Fibroblast of lung (primary cell): ENCODE measurements around the gene UAP1. TPM values are rescaled to one million over a fixed set of nuclear protein-coding genes. Genes with fewer than 3 reads are reported as not detected.
A peak's percentile ranks its signal among the peaks of the same experiment; 100 is the strongest.

Experiments
- DNase-seq, 2 donors: peaks; one replicate each; pipeline versions ENCODE4 v3.0.0 to v3.0.0-alpha.2; 2010; ENCODE audit warnings: low read depth in 2 of 2
- H2AFZ ChIP-seq: 2 replicates; pipeline ENCODE4 v1.5.1; 2012; ENCODE audit warnings: low read length, control low read depth, inconsistent platforms
- H3K27ac ChIP-seq: 2 replicates; pipeline ENCODE4 v1.5.1; 2011; ENCODE audit warnings: low read length, control low read depth; ENCODE audit not compliant: insufficient read depth
- H3K27me3 ChIP-seq: 2 replicates; pipeline ENCODE4 v1.5.1; 2011; ENCODE audit warnings: mild to moderate bottlenecking, low read length; ENCODE audit not compliant: control insufficient read depth, insufficient read depth
- H3K36me3 ChIP-seq: 2 replicates; pipeline ENCODE4 v1.5.1; 2011; ENCODE audit warnings: low read length; ENCODE audit not compliant: control insufficient read depth, insufficient read depth
- H3K4me1 ChIP-seq: 2 replicates; pipeline ENCODE4 v1.5.1; 2011; ENCODE audit warnings: low read length; ENCODE audit not compliant: control insufficient read depth, insufficient read depth; ENCODE audit errors: extremely low read depth
- H3K4me2 ChIP-seq: 2 replicates; pipeline ENCODE4 v1.5.1; 2011; ENCODE audit warnings: low read length, control low read depth; ENCODE audit not compliant: insufficient read depth; ENCODE audit errors: extremely low read depth
- H3K4me3 ChIP-seq, 4 experiments: fragments of 200-600 bp in 1 of 4; sonication (generic) in 1 of 4; replicated peaks in 1 of 4; 2 replicates each; pipeline ENCODE4 v1.5.1; 2011 to 2016; ENCODE audit warnings: low read length in 4 of 4, low read depth in 3 of 4, mild to moderate bottlenecking in 3 of 4, control low read depth in 2 of 4, inconsistent platforms in 1 of 4, mixed read lengths in 1 of 4; ENCODE audit not compliant: insufficient read depth in 1 of 4; ENCODE audit errors: control extremely low read depth in 1 of 4
- H3K79me2 ChIP-seq: 2 replicates; pipeline ENCODE4 v1.5.1; 2012; ENCODE audit warnings: mild to moderate bottlenecking, low read length, inconsistent platforms; ENCODE audit not compliant: control insufficient read depth, insufficient read depth
- H3K9ac ChIP-seq: 2 replicates; pipeline ENCODE4 v1.5.1; 2011; ENCODE audit warnings: mild to moderate bottlenecking, low read length, control low read depth; ENCODE audit not compliant: insufficient read depth
- H3K9me3 ChIP-seq: 2 replicates; pipeline ENCODE4 v1.5.1; 2012; ENCODE audit warnings: low read depth, low read length; ENCODE audit not compliant: control insufficient read depth, insufficient read depth
- H4K20me1 ChIP-seq: 2 replicates; pipeline ENCODE4 v1.5.1; 2011; ENCODE audit warnings: low read length; ENCODE audit not compliant: control insufficient read depth, insufficient read depth; ENCODE audit errors: extremely low read depth
- EZH2 ChIP-seq: IDR thresholded peaks from 2 replicates; pipeline ENCODE4 v1.5.1; 2012; ENCODE audit warnings: low read length, control low read depth, mild to moderate bottlenecking; ENCODE audit errors: missing control alignments
- polyA plus RNA-seq, 2 donors: library from polyadenylated mRNA; depleted of rRNA in 1 of 2; stranded (reverse) in 1 of 2; unstranded in 1 of 2; fragments of >200 nt; gene quantifications; 2 replicates each; pipeline ENCODE4 v1.2.1, GENCODE V29; 2011 to 2012; ENCODE audit warnings: missing spikeins in 1 of 2
- total RNA-seq: library from RNA; depleted of rRNA; stranded (reverse); fragments of >200 nt; gene quantifications from 2 replicates; pipeline ENCODE4 v1.2.1, GENCODE V29; 2014
- TF ChIP-seq, protein P1 (sequence below), 2 donors: IDR thresholded peaks in 1 of 2; conservative IDR thresholded peaks in 1 of 2; 1 replicate in 1 of 2; 2 replicates in 1 of 2; pipeline ENCODE4 v1.5.1; 2011 to 2012; ENCODE audit warnings: low read length in 2 of 2, control low read depth in 1 of 2, inconsistent platforms in 1 of 2, low read depth in 1 of 2, mild to moderate bottlenecking in 1 of 2

The UAP1 gene
- total and polyA plus RNA-seq, 2 donors (not counting 1 experiment from before 2014, with no cell fraction given), result 81.9 to 108 TPM

- Histone ChIP-seq H3K4me3 (no peak overlapping the region), H3K9ac (no peak overlapping the region), H2AFZ (no peak overlapping the region), H3K9me3 (no peaks in the 10 kb centered on the region), H3K27me3 (no peaks in the 10 kb centered on the region), H3K27ac (no peak overlapping the region), H3K4me1 (peaks cover 3% of the 10 kb centered on the region), H3K79me2 (no peaks in the 10 kb centered on the region), H4K20me1 (no peaks in the 10 kb centered on the region), H3K4me2 (no peak overlapping the region), H3K36me3 (no peaks in the 10 kb centered on the region)
- DNase-seq, result peak; percentile 96 to 98
- TF ChIP-seq, protein P1, sequence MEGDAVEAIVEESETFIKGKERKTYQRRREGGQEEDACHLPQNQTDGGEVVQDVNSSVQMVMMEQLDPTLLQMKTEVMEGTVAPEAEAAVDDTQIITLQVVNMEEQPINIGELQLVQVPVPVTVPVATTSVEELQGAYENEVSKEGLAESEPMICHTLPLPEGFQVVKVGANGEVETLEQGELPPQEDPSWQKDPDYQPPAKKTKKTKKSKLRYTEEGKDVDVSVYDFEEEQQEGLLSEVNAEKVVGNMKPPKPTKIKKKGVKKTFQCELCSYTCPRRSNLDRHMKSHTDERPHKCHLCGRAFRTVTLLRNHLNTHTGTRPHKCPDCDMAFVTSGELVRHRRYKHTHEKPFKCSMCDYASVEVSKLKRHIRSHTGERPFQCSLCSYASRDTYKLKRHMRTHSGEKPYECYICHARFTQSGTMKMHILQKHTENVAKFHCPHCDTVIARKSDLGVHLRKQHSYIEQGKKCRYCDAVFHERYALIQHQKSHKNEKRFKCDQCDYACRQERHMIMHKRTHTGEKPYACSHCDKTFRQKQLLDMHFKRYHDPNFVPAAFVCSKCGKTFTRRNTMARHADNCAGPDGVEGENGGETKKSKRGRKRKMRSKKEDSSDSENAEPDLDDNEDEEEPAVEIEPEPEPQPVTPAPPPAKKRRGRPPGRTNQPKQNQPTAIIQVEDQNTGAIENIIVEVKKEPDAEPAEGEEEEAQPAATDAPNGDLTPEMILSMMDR (conservative IDR thresholded peaks at IDR 0.05 in 1 of 2, IDR thresholded peaks at IDR 0.05 in 1 of 2; ENCODE audit: low read depth in 1 of 2, low read length in 2 of 2), result no peak
- no peak for TF ChIP-seq EZH2
These were observed 43.9 kb downstream of the UAP1 start for GRCh38 chr1:162605225-162605927.

DNA sequence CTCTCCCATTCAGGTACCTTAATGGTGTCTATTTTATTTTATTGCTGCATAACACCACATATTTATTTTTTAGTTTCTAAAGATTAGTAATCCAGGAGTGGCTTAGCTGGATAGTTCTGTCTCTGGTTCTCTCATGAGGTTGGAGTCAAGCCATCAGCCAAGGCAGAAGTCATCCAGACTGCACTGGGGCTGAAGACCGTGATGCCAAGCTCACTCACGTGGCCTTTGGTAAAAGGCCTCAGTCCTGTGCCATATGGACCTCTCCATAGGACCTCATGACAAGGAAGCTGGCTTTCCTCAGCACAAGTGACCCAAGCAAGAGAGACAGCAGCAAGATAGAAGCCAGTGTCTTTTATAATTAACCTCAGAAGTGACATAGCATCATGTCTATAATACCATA, 47.8 kb downstream of the UAP1 start:
- Histone ChIP-seq H3K4me1 (peaks cover 6% of the 10 kb centered on the region), H3K4me2 (no peak overlapping the region), H3K4me3 (no peak overlapping the region), H3K79me2 (no peaks in the 10 kb centered on the region), H3K27me3 (no peaks in the 10 kb centered on the region), H3K36me3 (no peaks in the 10 kb centered on the region), H3K9me3 (no peaks in the 10 kb centered on the region), H4K20me1 (no peaks in the 10 kb centered on the region), H3K27ac (no peak overlapping the region), H2AFZ (no peak overlapping the region), H3K9ac (no peak overlapping the region)
- DNase-seq, result no peak
- no peak for TF ChIP-seq EZH2
- TF ChIP-seq, protein P1 (conservative IDR thresholded peaks at IDR 0.05 in 1 of 2, IDR thresholded peaks at IDR 0.05 in 1 of 2; ENCODE audit: low read depth in 1 of 2, low read length in 2 of 2), result no peak

GRCh38 chr1:162612606-162613400, 51.3 kb downstream of the UAP1 start:
- H3K4me1 ChIP-seq, result peaks cover 3% of the 10 kb centered on the region
- no peaks in the 10 kb centered on the region for H3K27me3 ChIP-seq
- no peak overlapping the region for H2AFZ ChIP-seq
- H3K79me2 ChIP-seq, result no peaks in the 10 kb centered on the region
- TF ChIP-seq, protein P1 (conservative IDR thresholded peaks at IDR 0.05 in 1 of 2, IDR thresholded peaks at IDR 0.05 in 1 of 2; ENCODE audit: low read depth in 1 of 2, low read length in 2 of 2), result no peak
- no peak for TF ChIP-seq EZH2
- DNase-seq, result peak; percentile 38 to 77
- H3K36me3 ChIP-seq, result no peaks in the 10 kb centered on the region
- no peak overlapping the region for H3K27ac ChIP-seq
- H3K4me3 ChIP-seq, result no peak overlapping the region
- H3K4me2 ChIP-seq, result no peak overlapping the region
- no peaks in the 10 kb centered on the region for H4K20me1 ChIP-seq
- no peaks in the 10 kb centered on the region for H3K9me3 ChIP-seq
- H3K9ac ChIP-seq, result no peak overlapping the region
